HepG2 (cell line): Measurements from ENCODE around the gene SSTR5. TPM values are rescaled to one million over a fixed set of nuclear protein-coding genes. Genes with fewer than 3 reads are reported as not detected.

Source experiments
- AHDC1 ChIP-seq: sonication (generic); formaldehyde crosslinking; IDR thresholded peaks from 2 replicates; pipeline ENCODE4 v1.5.1; 2020; ENCODE audit warnings: mild to moderate bottlenecking, missing genetic modification reagents, borderline replicate concordance
- ARID2 ChIP-seq: sonication (generic); formaldehyde crosslinking; IDR thresholded peaks from 2 replicates; pipeline ENCODE4 v1.8.1; 2022; ENCODE audit warnings: mild to moderate bottlenecking, missing genetic modification reagents, borderline replicate concordance
- ETS1 ChIP-seq: sonication (generic); formaldehyde crosslinking; IDR thresholded peaks from 2 replicates; pipeline ENCODE4 v1.4.0; 2020; ENCODE audit warnings: missing genetic modification reagents
- HMG20B ChIP-seq: conservative IDR thresholded peaks from 2 replicates; pipeline ENCODE4 v1.6.1; 2016; ENCODE audit warnings: missing genetic modification reagents, missing compliant biosample characterization
- JUN ChIP-seq: sonication (generic); formaldehyde crosslinking; IDR thresholded peaks from 2 replicates; pipeline ENCODE4 v1.4.0; 2020; ENCODE audit warnings: mild to moderate bottlenecking, missing genetic modification reagents
- KDM5B ChIP-seq: sonication (generic); formaldehyde crosslinking; IDR thresholded peaks from 2 replicates; pipeline ENCODE4 v1.4.0; 2020; ENCODE audit warnings: missing genetic modification reagents, mild to moderate bottlenecking, borderline replicate concordance
- NFKB2 ChIP-seq: sonication (generic); formaldehyde crosslinking; IDR thresholded peaks from 2 replicates; pipeline ENCODE4 v1.4.0; 2020; ENCODE audit warnings: missing genetic modification reagents, borderline replicate concordance
- PHF21A ChIP-seq: sonication (generic); formaldehyde crosslinking; IDR thresholded peaks from 2 replicates; pipeline ENCODE4 v1.5.0; 2020; ENCODE audit warnings: mild to moderate bottlenecking, missing genetic modification reagents
- SOX5 ChIP-seq: IDR thresholded peaks from 2 replicates; pipeline ENCODE4 v1.6.1; 2016; ENCODE audit warnings: borderline replicate concordance
- TBP ChIP-seq: sonication (generic); formaldehyde crosslinking; IDR thresholded peaks from 2 replicates; pipeline ENCODE4 v1.5.0; 2020; ENCODE audit warnings: missing genetic modification reagents
- TFE3 ChIP-seq: IDR thresholded peaks from 2 replicates; pipeline ENCODE4 v1.6.1; 2016
- ZNF280B ChIP-seq: sonication (generic); formaldehyde crosslinking; IDR thresholded peaks from 2 replicates; pipeline ENCODE4 v1.5.0; 2020; ENCODE audit warnings: missing genetic modification reagents, mild to moderate bottlenecking, borderline replicate concordance
- ZNF44 ChIP-seq: sonication (generic); formaldehyde crosslinking; IDR thresholded peaks from 2 replicates; pipeline ENCODE4 v1.5.1; 2020; ENCODE audit warnings: mild to moderate bottlenecking, missing genetic modification reagents
- ZNF543 ChIP-seq: sonication (generic); formaldehyde crosslinking; IDR thresholded peaks from 2 replicates; pipeline ENCODE4 v1.4.0; 2020; ENCODE audit warnings: mild to moderate bottlenecking, missing genetic modification reagents
- ZNF557 ChIP-seq: sonication (generic); formaldehyde crosslinking; IDR thresholded peaks from 2 replicates; pipeline ENCODE4 v1.4.0; 2020; ENCODE audit warnings: missing genetic modification reagents
- ZNF567 ChIP-seq: sonication (generic); formaldehyde crosslinking; IDR thresholded peaks from 2 replicates; pipeline ENCODE4 v1.8.1; 2023; ENCODE audit warnings: mild to moderate bottlenecking, missing genetic modification reagents, borderline replicate concordance
- ZNF569 ChIP-seq: sonication (generic); formaldehyde crosslinking; IDR thresholded peaks from 2 replicates; pipeline ENCODE4 v1.5.0; 2020; ENCODE audit warnings: mild to moderate bottlenecking, missing genetic modification reagents, moderate library complexity, borderline replicate concordance
- ZNF589 ChIP-seq: sonication (generic); formaldehyde crosslinking; conservative IDR thresholded peaks from 2 replicates; pipeline ENCODE4 v1.8.0; 2022; ENCODE audit warnings: mild to moderate bottlenecking, moderate library complexity, missing genetic modification reagents
- ZNF678 ChIP-seq: sonication (generic); formaldehyde crosslinking; IDR thresholded peaks from 2 replicates; pipeline ENCODE4 v1.4.0; 2020; ENCODE audit warnings: mild to moderate bottlenecking, missing genetic modification reagents
- ZNF772 ChIP-seq: sonication (generic); formaldehyde crosslinking; IDR thresholded peaks from 2 replicates; pipeline ENCODE4 v1.5.0; 2020; ENCODE audit warnings: mild to moderate bottlenecking, missing genetic modification reagents
- polyA plus RNA-seq, 8 experiments: library from polyadenylated mRNA; depleted of rRNA in 3 of 8; stranded (reverse) in 7 of 8; unstranded in 1 of 8; fragments of >200 nt; fragmentation: Illumina TruSeq in 4 of 8; extraction: Trizol in 4 of 8; gene quantifications; 2 replicates each; pipeline versions ENCODE4 v1.2.1 to v1.2.3, GENCODE V29; 2011 to 2016; ENCODE audit warnings: low read depth in 4 of 8, missing spikeins in 1 of 8, mixed read lengths in 1 of 8; ENCODE audit not compliant: insufficient read depth in 1 of 8
- total RNA-seq, 5 experiments: library from RNA; depleted of rRNA; stranded (reverse); fragments of >200 nt; fragmentation: Illumina TruSeq; extraction: Trizol; gene quantifications; 2 replicates each; pipeline ENCODE4 v1.2.3, GENCODE V29; 2016; ENCODE audit warnings: low read depth in 1 of 5

The SSTR5 gene
- total and polyA plus RNA-seq, 2 of the 13 experiments (the other 11 are each of a cell fraction or from before 2014, with no cell fraction given) = 0.20 to 0.49 TPM

DNA sequence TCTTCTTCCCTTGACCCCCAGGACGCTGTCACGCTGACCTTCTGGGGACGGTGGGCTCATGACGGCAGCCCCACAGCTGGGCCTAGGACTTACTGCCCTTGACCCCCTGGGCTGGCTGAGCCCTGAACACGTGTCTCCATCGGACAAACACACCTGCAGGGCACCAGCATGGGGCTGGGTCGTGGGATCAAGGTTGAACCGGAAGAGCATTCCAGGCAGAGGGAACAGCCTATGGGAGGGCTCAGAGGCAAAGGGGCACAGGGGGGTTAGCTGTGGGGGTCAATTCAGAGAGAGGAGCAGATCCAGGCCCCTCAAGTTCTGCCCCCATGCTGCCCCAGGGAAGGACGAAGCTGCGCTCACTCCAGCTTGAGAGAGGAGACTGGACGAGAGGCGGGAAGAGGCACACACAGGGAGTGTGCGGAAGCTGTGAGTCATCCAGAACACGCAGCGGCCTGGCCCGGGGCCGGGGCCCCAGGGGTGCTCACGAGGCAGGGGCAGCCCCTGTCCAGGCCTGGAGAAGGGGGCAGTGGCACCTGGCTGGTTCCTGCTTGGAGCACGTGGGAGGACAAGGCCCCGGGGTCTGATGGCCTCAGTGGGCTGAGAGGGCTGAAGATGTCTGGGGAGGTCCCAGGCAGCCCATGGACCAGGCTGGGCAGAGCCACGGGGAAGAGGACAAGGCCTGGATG, 9.9 kb downstream of the SSTR5 start (continued):
- TF ChIP-seq ZNF280B (peak; percentile 87; the same call in 1 of the 2 replicates), AHDC1 (CRISPR knock-in tag) (peak; percentile 66; the same call in 1 of the 2 replicates), ZNF589 (CRISPR knock-in tag) (peak; percentile 89; the same call in 1 of the 2 replicates), ZNF772 (CRISPR knock-in tag) (peak; percentile 98), KDM5B (CRISPR knock-in tag) (peak; percentile 96), TBP (CRISPR knock-in tag) (no peak), ARID2 (peak; percentile 77; the same call in 1 of the 2 replicates), ZNF44 (CRISPR knock-in tag) (no peak; the same call in none of the 2 replicates), SOX5 (CRISPR knock-in tag) (peak; percentile 75), ETS1 (CRISPR knock-in tag) (no peak), ZNF567 (CRISPR knock-in tag) (no peak; the same call in 1 of the 2 replicates), JUN (CRISPR knock-in tag) (peak; percentile 92; the same call in 1 of the 2 replicates), ZNF543 (CRISPR knock-in tag) (peak; percentile 90; the same call in 1 of the 2 replicates), ZNF557 (CRISPR knock-in tag) (0 out of 2 replicates have a peak, but pooled peaks have one; percentile 58), TFE3 (peak; percentile 92), HMG20B (CRISPR knock-in tag) (no peak; the same call in 1 of the 2 replicates), ZNF569 (CRISPR knock-in tag) (no peak), NFKB2 (CRISPR knock-in tag) (peak; percentile 88), PHF21A (CRISPR knock-in tag) (peak; percentile 98), ZNF678 (CRISPR knock-in tag) (no peak; the same call in 1 of the 2 replicates)
